NCI-H2196 (cell line): ENCODE results near the gene FOXO3.

ENCODE experiments used
- DNase-seq: peaks from one replicate; lab custom pipeline; 2025; ENCODE audit not compliant: unreplicated experiment; lab: John Stamatoyannopoulos, UW

Gene FOXO3

GRCh38 chr6:108574457-108575141 lies 13.9 kb downstream of the FOXO3 start:
- DNase-seq: peak; percentile 35

GRCh38 chr6:108575905-108576494 lies 15.3 kb downstream of the FOXO3 start:
- no peak for DNase-seq

GRCh38 chr6:108576709-108577108 lies 16.0 kb downstream of the FOXO3 start:
- no peak for DNase-seq

GRCh38 chr6:108578166-108578565 lies 17.4 kb downstream of the FOXO3 start:
- DNase-seq: no peak

GRCh38 chr6:108578595-108579327 lies 18.0 kb downstream of the FOXO3 start:
- DNase-seq: no peak

- DNase-seq: no peak
Observed at GRCh38 chr6:108579328-108579721, 18.6 kb downstream of the FOXO3 start.

GRCh38 chr6:108580646-108581045 lies 19.9 kb downstream of the FOXO3 start:
- DNase-seq: no peak

GRCh38 chr6:108581237-108581931 lies 20.7 kb downstream of the FOXO3 start:
- DNase-seq: peak; percentile 24

GRCh38 chr6:108581932-108582475 lies 21.3 kb downstream of the FOXO3 start:
- DNase-seq: no peak

- no peak for DNase-seq
Observed at GRCh38 chr6:108582618-108583017, 21.9 kb downstream of the FOXO3 start.

GRCh38 chr6:108584323-108584722 lies 23.6 kb downstream of the FOXO3 start:
- no peak for DNase-seq

GRCh38 chr6:108585359-108585758 lies 24.6 kb downstream of the FOXO3 start:
- DNase-seq: no peak

GRCh38 chr6:108585921-108586536 lies 25.3 kb downstream of the FOXO3 start:
- DNase-seq: no peak

GRCh38 chr6:108587258-108588059 lies 26.7 kb downstream of the FOXO3 start:
- DNase-seq: no peak

- DNase-seq: no peak
Observed at GRCh38 chr6:108588586-108588985, 27.9 kb downstream of the FOXO3 start.

GRCh38 chr6:108589244-108589791 lies 28.6 kb downstream of the FOXO3 start:
- DNase-seq: peak; percentile 60

GRCh38 chr6:108591040-108591816 lies 30.5 kb downstream of the FOXO3 start:
- DNase-seq: no peak

- peak; percentile 74 for DNase-seq
Observed at GRCh38 chr6:108592371-108593337, 31.9 kb downstream of the FOXO3 start.
